Measurements from ENCODE around the gene KHDRBS1. TPM values are rescaled to one million over a fixed set of nuclear protein-coding genes. Genes with fewer than 3 reads are reported as not detected.
"Not testable (repeated sequence)": the region's sequence is repeated elsewhere in the genome, so short reads cannot be mapped to it uniquely, and the experiment has no call there.

KHDRBS1 gene, protein sequence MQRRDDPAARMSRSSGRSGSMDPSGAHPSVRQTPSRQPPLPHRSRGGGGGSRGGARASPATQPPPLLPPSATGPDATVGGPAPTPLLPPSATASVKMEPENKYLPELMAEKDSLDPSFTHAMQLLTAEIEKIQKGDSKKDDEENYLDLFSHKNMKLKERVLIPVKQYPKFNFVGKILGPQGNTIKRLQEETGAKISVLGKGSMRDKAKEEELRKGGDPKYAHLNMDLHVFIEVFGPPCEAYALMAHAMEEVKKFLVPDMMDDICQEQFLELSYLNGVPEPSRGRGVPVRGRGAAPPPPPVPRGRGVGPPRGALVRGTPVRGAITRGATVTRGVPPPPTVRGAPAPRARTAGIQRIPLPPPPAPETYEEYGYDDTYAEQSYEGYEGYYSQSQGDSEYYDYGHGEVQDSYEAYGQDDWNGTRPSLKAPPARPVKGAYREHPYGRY
- 100 to 1,000 TPM; 159 to 210 TPM for total RNA-seq

DNA sequence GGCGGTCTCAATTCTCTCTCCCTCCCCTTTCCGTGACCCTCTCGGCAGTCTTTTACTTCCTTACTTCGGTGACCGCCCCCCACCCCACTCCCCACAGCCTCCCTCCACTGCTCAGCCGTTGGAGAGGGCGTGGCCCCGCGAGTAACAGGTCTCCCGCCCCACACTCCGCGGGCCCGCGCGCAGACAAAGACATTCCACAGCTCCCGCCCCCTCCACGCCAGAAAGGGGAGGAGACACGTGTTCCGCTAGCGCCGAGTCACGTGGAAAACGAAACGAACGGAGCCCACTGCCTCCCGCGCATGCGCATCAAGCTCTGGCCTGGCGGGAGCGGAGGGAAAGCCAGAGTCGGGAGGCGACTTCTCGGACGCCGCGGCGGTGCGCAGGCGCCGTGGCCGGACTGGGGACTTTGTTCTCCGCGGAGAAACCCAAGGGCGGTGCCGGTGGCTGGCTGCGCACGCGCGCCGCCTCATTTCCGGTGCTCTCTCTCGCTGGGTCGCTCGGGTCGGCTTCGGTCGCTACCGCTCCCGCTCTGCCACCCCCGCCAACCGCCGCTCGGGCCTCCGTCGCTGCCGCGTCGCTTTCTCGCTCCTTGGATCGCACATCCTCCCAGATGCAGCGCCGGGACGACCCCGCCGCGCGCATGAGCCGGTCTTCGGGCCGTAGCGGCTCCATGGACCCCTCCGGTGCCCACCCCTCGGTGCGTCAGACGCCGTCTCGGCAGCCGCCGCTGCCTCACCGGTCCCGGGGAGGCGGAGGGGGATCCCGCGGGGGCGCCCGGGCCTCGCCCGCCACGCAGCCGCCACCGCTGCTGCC is at the start of gene KHDRBS1:
KHDRBS1 (plus strand) TSS at position 483 of the 813 bp plus-strand sequence; CDS start at position 611, 128 bp downstream.
- Mint-ChIP-seq H3K36me3 (peaks cover 26 to 27% of the 10 kb centered on the region in 2 donors), H3K27ac (peak within 1 kb of the TSS; percentile 97 to 99), H3K9me3 (no peaks in the 10 kb centered on the region)
- ATAC-seq (peak; percentile 87 to 90), DNase-seq (ENCODE audit: low spot score in 2 of 2) (peak; percentile 98 to 100)

DNA sequence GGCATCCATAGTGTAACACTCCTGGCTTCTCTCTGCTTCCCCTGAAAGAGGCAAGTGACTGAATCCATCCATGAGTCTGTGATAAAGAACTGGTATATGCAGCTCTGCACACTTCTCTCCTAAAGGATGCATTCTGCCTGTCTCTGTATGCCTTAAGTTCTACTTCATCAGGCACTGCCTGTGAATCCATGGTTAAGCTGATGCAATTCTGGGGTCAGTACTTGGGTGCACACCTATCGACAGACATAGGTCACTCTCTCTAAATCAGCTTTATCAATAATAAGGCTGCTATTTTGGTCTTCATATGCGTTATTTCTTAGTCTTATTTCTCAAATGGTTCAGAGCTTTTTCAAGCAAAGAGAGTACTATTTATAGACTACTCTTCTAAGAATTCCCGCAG is 42.8 kb upstream of the KHDRBS1 start:
- no peak for DNase-seq (ENCODE audit: low spot score in 2 of 2)
- Mint-ChIP-seq H3K36me3 (no peaks in the 10 kb centered on the region), H3K9me3 (no peaks in the 10 kb centered on the region), H3K27ac (no peak overlapping the region)
- ATAC-seq: no peak

DNA sequence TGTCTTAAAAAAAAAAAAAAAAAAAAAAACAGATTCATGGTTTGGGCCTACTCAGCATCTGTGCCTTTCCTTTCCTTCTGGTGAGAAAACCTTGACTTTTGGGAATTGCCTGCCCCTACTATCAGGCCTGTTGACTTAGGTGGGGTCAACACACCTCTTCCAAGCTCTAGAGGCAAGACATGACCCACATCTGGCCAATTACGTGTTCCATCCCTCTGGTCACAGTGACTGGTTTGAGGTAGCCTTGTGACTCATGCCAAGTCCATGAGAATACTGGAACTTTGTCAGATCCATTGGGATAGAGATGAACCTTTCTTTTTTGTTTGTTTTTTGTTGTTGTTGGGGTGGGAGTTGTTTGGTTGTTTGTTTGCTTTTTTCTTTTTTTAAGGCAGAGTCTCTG is 37.3 kb upstream of the KHDRBS1 start:
- no peak for ATAC-seq
- H3K36me3 Mint-ChIP-seq: no peaks in the 10 kb centered on the region
- H3K27ac Mint-ChIP-seq: no peak overlapping the region
- no peaks in the 10 kb centered on the region for H3K9me3 Mint-ChIP-seq
- no peak for DNase-seq (ENCODE audit: low spot score in 2 of 2)

DNA sequence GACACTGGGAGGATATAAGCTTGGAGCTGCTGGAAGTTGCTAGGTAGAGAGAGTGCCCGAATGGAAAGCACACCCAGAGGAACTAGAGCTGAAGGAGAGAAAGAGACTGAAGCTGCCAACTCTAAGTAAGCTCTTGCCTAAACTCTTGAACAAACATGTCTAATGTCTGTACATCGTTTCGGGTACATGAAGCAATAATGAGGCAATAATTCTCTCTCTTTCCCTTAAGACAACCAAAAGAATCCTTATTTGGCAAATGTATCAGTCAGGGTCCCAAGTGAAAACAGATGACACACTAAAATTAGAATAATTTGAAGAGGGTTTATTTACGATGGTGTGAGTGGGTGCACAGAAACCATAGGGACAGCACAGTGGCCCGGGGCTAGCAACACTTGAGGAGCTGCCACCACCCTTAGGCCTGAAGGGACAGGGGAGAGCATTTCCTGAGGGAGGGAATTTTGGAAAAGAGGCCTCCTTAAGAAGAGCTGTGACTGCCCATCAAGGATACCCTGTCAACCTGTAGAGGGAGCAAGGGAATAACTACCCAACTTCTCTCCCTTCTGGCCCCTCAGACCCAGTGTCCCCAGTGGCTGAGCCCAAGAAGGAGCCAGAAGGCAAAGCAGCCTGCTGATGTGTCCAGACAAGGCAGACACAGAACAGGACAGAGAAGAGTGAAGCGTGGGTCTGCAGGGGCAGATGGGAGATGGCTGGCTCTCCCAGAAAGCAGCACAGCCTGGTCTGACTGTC is 36.1 kb upstream of the KHDRBS1 start:
- ATAC-seq: no peak
- Mint-ChIP-seq H3K27ac (peak overlapping the region in 1 of 2 donors; percentile 68), H3K9me3 (no peaks in the 10 kb centered on the region), H3K36me3 (peaks cover 0 to 2% of the 10 kb centered on the region in 2 donors)
- DNase-seq (ENCODE audit: low spot score in 2 of 2): no peak

DNA sequence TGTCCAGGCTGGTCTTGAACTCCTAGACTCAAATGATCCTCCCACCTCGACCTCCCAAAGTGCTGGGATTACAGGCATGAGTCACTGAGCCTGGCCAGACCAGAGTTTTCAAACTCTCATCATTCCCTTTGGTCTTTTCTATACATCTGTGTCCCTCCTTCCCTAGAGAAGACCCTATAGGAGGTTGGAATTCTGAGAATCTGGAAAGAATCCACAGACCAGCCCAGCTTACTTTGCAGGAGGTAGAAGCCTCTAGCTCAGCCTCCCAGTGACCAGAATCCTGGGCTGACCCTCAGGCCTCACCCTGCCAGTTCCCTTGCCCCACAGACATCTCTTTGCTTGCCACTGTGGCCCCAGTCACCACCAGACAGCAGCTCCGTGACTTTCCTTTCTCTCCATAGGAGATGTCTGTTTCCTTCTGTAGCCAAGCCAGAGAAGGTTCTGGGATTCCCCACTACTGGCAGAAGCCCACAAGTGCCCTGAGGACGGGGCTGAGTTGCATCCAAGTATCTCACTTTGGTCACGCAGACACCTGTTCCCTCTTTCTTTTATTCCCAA is 34.7 kb upstream of the KHDRBS1 start:
- peaks cover 0 to 13% of the 10 kb centered on the region in 2 donors for H3K36me3 Mint-ChIP-seq
- H3K9me3 Mint-ChIP-seq: no peaks in the 10 kb centered on the region
- no peak overlapping the region for H3K27ac Mint-ChIP-seq
- ATAC-seq: no peak
- DNase-seq (ENCODE audit: low spot score in 2 of 2): no peak

DNA sequence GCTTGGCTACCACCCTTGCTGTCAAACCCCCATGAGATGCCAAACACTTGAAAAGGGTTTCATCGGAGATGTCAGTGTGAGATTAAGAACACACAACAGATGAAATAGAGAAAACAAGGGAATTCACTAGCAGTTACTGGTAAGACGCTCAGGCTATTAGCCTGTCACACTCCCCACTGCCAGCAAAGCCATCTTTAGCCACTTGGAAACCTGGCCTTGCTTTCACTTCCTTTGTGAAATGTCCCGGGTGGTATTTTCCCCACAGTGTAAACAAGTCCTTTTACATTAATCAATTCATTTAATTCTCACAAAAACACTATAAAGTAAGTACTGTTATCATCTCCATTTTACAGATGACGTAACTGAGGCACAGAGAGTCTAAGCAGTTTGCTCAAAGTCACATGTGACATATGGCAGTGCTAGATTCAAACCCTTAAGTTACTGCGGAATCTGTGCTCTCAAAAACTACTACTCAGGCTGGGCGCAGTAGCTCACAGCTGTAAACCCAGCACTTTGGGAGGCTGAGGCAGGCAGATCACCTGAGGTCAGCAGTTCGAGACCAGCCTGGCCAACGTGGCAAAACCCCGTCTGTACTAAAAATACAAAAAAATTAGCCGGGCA is 32.7 kb upstream of the KHDRBS1 start:
- Mint-ChIP-seq H3K9me3 (no peaks in the 10 kb centered on the region), H3K36me3 (peaks cover 0 to 13% of the 10 kb centered on the region in 2 donors), H3K27ac (peak overlapping the region; percentile 50 to 81)
- DNase-seq (ENCODE audit: low spot score in 2 of 2): no peak
- no peak for ATAC-seq

DNA sequence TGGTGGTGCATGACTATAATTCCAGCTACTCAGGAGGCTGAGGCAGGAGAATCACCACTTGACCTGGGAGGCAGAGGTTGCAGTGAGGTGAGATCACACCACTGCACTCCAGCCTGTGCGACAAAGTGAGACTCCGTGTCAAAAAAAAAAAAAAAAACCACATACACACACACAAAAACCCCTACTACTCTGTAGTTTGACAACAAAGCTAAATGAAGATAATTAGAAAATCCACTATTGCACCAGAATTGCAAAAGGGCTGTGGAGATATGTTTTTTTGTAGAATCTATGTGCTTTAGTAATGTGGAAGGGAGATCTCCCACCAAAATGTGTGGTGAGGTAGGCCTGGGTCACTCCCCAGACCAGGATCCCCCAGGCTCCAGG is 32.2 kb upstream of the KHDRBS1 start:
- peak overlapping the region; percentile 50 to 81 for H3K27ac Mint-ChIP-seq
- H3K9me3 Mint-ChIP-seq: no peaks in the 10 kb centered on the region

DNA sequence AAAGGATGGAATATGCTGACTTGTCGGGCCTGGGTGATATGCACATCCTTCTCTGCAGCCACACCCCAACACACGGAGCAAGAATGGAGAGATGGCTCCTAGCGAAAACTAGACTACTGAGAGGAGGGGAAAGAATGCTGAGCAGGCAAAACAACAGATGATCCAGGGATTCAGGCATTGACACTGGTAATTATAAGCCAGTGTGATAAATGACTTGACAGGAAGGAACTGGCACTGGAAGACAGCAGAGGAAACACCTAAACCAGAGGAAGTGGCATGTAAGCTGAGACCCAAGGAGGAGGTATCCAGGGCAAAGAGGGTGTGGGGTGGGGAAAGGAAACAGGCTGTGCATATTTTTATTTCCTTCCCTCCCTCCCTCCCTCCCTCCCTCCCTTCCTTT is 31.7 kb upstream of the KHDRBS1 start:
- ATAC-seq: peak in 1 of 2 donors; percentile 53
- no peak for DNase-seq (ENCODE audit: low spot score in 2 of 2)
- peaks cover 0 to 13% of the 10 kb centered on the region in 2 donors for H3K36me3 Mint-ChIP-seq
- peak overlapping the region; percentile 5 to 81 for H3K27ac Mint-ChIP-seq
- no peaks in the 10 kb centered on the region for H3K9me3 Mint-ChIP-seq

More for the DNA sequence above, 32.2 kb upstream of the KHDRBS1 start:
- DNase-seq (ENCODE audit: low spot score in 2 of 2) (no peak), ATAC-seq (no peak)
- peaks cover 0 to 13% of the 10 kb centered on the region in 2 donors for H3K36me3 Mint-ChIP-seq

DNA sequence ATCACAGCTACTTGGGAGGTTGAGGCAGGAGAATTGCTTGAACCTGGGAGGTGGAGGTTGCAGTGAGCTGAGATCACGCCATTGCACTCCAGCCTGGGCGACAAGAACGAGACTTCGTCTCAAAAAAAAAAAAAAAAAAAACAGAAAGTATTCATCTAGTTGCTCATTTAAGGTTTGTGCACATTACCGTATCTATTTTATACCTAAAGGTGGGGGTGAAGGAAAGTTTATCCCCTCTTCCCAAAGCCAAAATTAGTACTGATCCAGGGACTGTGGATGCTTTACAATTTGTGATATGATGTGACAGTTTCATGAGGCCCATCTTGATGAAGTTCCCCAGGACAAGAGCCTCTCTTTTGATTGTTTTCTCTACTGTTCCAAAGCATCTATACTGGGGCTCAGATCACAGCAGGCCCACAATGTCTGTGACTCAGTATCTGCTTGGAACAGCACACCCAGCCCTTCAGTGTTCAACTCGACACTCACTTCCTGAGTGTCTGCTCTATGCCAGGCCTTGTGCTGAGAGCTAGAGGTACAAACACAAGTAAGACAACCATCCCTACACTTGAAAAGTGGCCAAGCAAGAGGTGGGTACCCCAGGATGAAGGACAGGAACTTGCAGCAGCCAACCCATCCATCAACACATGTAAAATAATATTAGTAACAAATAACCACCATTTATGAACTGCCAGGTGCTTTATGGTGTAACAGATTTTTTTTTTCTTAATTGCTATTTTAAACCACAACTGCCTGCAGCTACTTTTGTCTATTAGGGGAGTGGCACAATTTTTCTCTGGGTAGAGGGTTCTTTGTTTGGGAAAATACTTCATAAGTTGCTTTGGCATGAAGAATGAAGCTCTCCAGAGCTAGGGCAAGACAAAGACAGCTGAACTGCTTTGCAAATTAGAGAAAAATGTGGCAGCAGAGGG is 29.0 kb upstream of the KHDRBS1 start:
- ATAC-seq (peak; percentile 89 to 90), DNase-seq (ENCODE audit: low spot score in 2 of 2) (peak in 1 of 2 donors; percentile 22)
- Mint-ChIP-seq H3K36me3 (peaks cover 0 to 13% of the 10 kb centered on the region in 2 donors), H3K9me3 (no peaks in the 10 kb centered on the region), H3K27ac (peak overlapping the region; percentile 91 to 96)

DNA sequence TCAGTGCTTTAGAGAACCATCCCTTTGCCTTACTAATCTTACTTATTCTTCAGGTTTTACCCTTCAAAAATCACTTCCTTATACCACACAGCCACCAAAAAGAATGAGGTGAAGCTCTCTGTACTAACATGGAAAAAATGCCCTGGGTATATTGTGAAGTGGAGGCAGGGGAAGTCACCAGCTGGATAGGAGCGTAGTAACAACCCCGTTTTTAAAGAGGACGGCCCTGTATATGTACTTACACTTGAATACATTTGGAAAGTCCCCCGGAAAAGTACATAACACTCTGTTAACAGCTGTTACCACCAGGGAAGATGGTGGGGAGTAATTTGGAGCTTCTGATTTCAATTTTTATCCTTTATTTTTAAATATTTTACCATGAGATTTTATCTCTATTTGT is 28.2 kb upstream of the KHDRBS1 start:
- H3K36me3 Mint-ChIP-seq: peaks cover 0 to 13% of the 10 kb centered on the region in 2 donors
- peak; percentile 62 to 71 for ATAC-seq

DNA sequence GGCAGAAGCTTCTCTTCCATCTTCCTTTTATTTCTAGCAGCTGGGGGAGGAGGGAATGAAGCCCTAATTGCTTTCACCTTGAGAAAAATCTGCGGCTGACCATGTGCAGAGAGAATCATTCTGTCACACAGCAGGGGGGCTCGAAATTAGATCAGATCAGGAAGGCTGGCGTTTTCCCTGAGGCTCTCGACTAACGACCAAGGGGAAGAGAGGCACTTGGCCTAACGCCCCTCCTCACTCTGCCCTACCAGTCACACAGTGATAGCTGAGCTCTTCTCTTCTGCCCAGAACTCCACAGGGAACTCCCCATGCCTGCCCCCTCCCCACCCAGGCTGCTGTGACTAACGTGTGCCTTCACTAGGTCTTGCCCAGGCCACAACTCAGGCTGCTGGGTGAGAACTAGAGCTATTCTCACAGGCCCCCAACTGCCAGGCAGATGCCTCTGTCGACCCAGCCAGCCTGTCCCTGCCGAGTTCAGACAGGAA is 26.5 kb upstream of the KHDRBS1 start:
- DNase-seq (ENCODE audit: low spot score in 2 of 2) (no peak), ATAC-seq (no peak)
- peaks cover 0 to 13% of the 10 kb centered on the region in 2 donors for H3K36me3 Mint-ChIP-seq
- H3K9me3 Mint-ChIP-seq: no peaks in the 10 kb centered on the region
- H3K27ac Mint-ChIP-seq: peak overlapping the region in 1 of 2 donors; percentile 70

More for the DNA sequence above, 28.2 kb upstream of the KHDRBS1 start:
- Mint-ChIP-seq H3K27ac (peak overlapping the region; percentile 91 to 96), H3K9me3 (no peaks in the 10 kb centered on the region)
- peak in 1 of 2 donors; percentile 22 for DNase-seq (ENCODE audit: low spot score in 2 of 2)

DNA sequence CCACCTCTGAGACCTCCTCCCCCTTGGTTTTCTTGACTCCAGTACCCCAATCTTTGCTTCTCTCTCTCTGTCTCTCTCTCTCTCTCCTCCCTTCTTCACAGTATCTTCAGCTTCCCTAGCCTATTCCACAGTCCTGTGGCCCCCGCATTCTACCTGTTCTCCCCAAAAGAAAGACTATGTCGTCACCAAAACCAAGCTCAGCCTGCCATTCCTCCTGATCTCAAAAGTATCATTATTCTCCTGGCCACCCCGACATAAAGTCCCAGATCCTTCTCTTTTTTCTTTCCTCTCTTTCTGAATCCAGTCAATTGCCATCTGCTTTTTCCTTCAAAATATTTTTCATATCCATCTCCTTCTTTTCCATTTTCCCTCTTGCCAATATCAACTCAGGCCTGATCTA is 23.7 kb upstream of the KHDRBS1 start:
- Mint-ChIP-seq H3K27ac (no peak overlapping the region), H3K9me3 (no peaks in the 10 kb centered on the region), H3K36me3 (no peaks in the 10 kb centered on the region)
- DNase-seq (ENCODE audit: low spot score in 2 of 2) (no peak), ATAC-seq (no peak)

DNA sequence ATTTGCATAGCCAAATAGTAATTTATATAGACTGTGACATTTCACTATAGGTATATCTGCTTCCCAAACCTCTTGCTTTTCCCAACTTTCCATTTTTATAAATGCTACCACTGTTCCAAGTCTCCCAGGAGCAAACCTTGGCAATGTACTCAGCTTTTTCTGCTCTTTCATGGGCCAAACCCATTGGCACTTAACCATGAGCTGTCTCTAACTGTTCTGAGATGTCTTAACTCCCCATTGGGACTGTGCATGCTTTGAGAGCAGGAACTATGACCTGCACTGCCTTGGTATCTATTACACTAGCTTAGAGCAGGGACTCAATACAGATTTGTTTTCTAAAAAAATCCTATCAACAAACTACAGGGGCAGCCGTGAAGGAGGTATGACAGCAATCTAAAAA is 22.5 kb upstream of the KHDRBS1 start:
- H3K9me3 Mint-ChIP-seq: no peaks in the 10 kb centered on the region
- DNase-seq (ENCODE audit: low spot score in 2 of 2): no peak
- H3K27ac Mint-ChIP-seq: no peak overlapping the region
- ATAC-seq: no peak
- no peaks in the 10 kb centered on the region for H3K36me3 Mint-ChIP-seq

DNA sequence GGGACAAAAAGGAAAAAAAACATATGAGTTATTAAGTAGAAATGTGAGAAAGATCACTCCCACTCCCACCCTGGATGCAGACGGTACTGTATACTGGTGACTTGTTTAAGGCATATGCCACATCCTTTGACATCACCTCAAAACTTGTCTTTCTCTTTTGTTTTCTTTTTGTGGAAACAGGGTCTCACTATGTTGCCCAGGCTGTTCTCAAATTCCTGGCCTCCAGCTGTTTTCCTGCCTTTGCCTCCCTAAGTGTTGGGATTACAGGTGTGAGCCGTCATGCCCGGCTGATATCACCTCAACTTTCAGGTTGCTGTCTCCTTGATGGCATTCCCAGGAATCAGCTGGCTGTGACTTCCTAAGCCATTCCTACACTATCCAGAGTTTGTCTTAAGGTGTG is 18.4 kb upstream of the KHDRBS1 start:
- no peak for DNase-seq (ENCODE audit: low spot score in 2 of 2)
- no peaks in the 10 kb centered on the region for H3K9me3 Mint-ChIP-seq
- H3K27ac Mint-ChIP-seq: no peak overlapping the region
- no peak for ATAC-seq
- no peaks in the 10 kb centered on the region for H3K36me3 Mint-ChIP-seq

DNA sequence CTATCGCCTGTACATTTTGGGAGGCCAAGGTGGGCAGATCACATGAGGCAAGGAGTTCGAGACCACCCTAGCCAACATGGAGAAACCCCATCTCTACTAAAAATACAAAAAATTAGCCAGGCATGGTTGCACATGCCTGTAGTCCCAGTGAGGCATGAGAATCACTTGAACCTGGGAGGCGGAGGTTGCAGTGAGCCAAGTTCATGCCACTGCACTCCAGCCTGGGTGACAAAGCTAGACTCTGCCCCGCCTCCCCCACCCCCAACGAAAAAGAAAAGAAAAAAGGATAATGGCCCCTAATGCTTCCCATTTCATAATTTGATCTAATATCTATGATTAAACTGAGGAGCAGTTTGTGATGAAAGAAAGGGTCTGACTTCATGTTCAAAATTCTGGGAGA is 17.5 kb upstream of the KHDRBS1 start:
- DNase-seq (ENCODE audit: low spot score in 2 of 2); H3K36me3 Mint-ChIP-seq; H3K9me3 Mint-ChIP-seq; H3K27ac Mint-ChIP-seq; ATAC-seq: not testable (repeated sequence)
